ENCODE data around the gene CNIH3.

DNA sequence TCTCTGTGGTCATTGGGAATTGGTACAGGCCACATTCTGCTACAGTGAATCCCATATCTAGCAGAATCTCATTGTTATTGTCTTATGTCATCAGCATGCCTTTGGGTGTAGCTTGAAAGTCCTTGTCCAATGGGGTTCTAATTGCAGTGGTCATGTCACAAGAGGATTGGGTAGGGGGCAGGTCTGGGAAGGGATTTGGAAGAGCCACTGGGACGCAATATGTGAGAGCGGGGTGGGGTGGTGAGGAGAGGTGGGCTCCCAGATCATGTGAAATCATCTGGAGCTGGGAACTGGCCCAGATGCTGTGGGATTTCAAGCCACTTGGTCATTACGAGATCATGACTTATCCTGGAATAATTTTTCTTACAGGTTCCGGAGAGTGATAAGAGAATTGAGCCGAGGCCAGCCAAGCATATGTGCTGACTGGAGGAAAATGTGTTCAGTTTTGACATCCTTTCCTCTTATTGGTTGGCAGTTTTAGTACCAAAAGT lies 16.3 kb downstream of the CNIH3 start:
- TF ChIP-seq EP300 (IDR thresholded peaks at IDR 0.05) (no peak), POLR2A (IDR thresholded peaks at IDR 0.05) (no peak)

Data from ovary (tissue), 1 donor.